Liver (tissue), 3 donors: ENCODE measurements around the gene CAMLG.

Experiments
- CTCF ChIP-seq: fragments of 150-350 bp; IDR thresholded peaks from 2 replicates; pipeline ENCODE4 v1.5.1; 2017; ENCODE audit warnings: improper control_type of control experiment, low read depth, low read length; ENCODE audit not compliant: missing input control
- JUND ChIP-seq, 2 donors: IDR thresholded peaks; 2 replicates each; pipeline ENCODE4 v1.6.1; 2016; ENCODE audit warnings: antibody characterized with exemption in 2 of 2
- TAF1 ChIP-seq: conservative IDR thresholded peaks from 2 replicates; pipeline ENCODE4 v1.6.1; 2016; ENCODE audit warnings: antibody characterized with exemption, mild to moderate bottlenecking
- donor health status: healthy.
- donor health status: healthy.

GRCh38 chr5:134692722-134693121, 45.6 kb upstream of the CAMLG start:
- TF ChIP-seq CTCF (no peak), TAF1 (no peak), JUND (IDR thresholded peaks at IDR 0.05) (no peak)
